Measurements from ENCODE around the gene SLC45A2. TPM values are rescaled to one million over a fixed set of nuclear protein-coding genes. Genes with fewer than 3 reads are reported as not detected.

SLC45A2 gene
- total RNA-seq, 4 donors from 2014 or later: 0.58 TPM; not detected in 3

- Histone ChIP-seq H3K27ac (peak within 1 kb of the TSS; percentile 89 to 91), H3K36me3 (no peaks in the 10 kb centered on the region), H3K4me3 (peak within 1 kb of the TSS; percentile 53 to 67), H3K27me3 (no peaks in the 10 kb centered on the region), H3K9me3 (no peaks in the 10 kb centered on the region), H3K4me1 (peaks cover 0 to 8% of the 10 kb centered on the region in 2 donors)
- TF ChIP-seq CTCF (IDR thresholded peaks at IDR 0.05): peak in 2 of 4 experiments; percentile 10 to 28
- TF ChIP-seq POLR2A (IDR thresholded peaks at IDR 0.05): peak; percentile 77 to 94
- peak; percentile 93 to 94 for DNase-seq
- intact Hi-C loops (cut with DNase I; ENCODE audit: low total_unique reads): no loop called here
These were observed 23.4 kb upstream of the SLC45A2 start, which contains the start of gene AMACR for GRCh38 chr5:34007621-34008600. TSS of gene AMACR (minus strand) at chr5:34008050. CDS start at chr5:34008019, 31 bp downstream.

GRCh38 chr5:34007201-34007620 lies 22.7 kb upstream of the SLC45A2 start:
- Histone ChIP-seq H3K4me1 (peaks cover 0 to 8% of the 10 kb centered on the region in 2 donors), H3K27me3 (no peaks in the 10 kb centered on the region), H3K36me3 (no peaks in the 10 kb centered on the region), H3K27ac (peak overlapping the region; percentile 89 to 91), H3K9me3 (no peaks in the 10 kb centered on the region), H3K4me3 (peak overlapping the region; percentile 53 to 67)
- intact Hi-C loops (cut with DNase I; ENCODE audit: low total_unique reads): no loop called here
- no peak for DNase-seq
- TF ChIP-seq POLR2A (IDR thresholded peaks at IDR 0.05): no peak
- TF ChIP-seq CTCF (IDR thresholded peaks at IDR 0.05): no peak

- intact Hi-C loops (cut with DNase I; ENCODE audit: low total_unique reads): no loop called here
These were observed 21.2 kb upstream of the SLC45A2 start for GRCh38 chr5:34005681-34006080.

GRCh38 chr5:34005211-34005610 lies 20.7 kb upstream of the SLC45A2 start:
- no peak overlapping the region for H3K4me3 ChIP-seq
- H3K27ac ChIP-seq: no peak overlapping the region
- peaks cover 0 to 8% of the 10 kb centered on the region in 2 donors for H3K4me1 ChIP-seq
- H3K36me3 ChIP-seq: no peaks in the 10 kb centered on the region
- TF ChIP-seq CTCF (IDR thresholded peaks at IDR 0.05) (no peak), POLR2A (IDR thresholded peaks at IDR 0.05) (no peak)
- no peaks in the 10 kb centered on the region for H3K9me3 ChIP-seq
- intact Hi-C loops (cut with DNase I; ENCODE audit: low total_unique reads): no loop called here
- DNase-seq: no peak
- H3K27me3 ChIP-seq: no peaks in the 10 kb centered on the region

More at GRCh38 chr5:34005681-34006080, 21.2 kb upstream of the SLC45A2 start:
- no peaks in the 10 kb centered on the region for H3K9me3 ChIP-seq
- H3K27me3 ChIP-seq: no peaks in the 10 kb centered on the region
- H3K27ac ChIP-seq: no peak overlapping the region
- DNase-seq: no peak
- no peak overlapping the region for H3K4me3 ChIP-seq
- TF ChIP-seq POLR2A (IDR thresholded peaks at IDR 0.05): no peak
- no peak for TF ChIP-seq CTCF (IDR thresholded peaks at IDR 0.05)
- H3K36me3 ChIP-seq: no peaks in the 10 kb centered on the region
- peaks cover 0 to 8% of the 10 kb centered on the region in 2 donors for H3K4me1 ChIP-seq

GRCh38 chr5:34003941-34004340 lies 19.4 kb upstream of the SLC45A2 start:
- H3K27ac ChIP-seq: no peak overlapping the region
- no peaks in the 10 kb centered on the region for H3K27me3 ChIP-seq
- peaks cover 0 to 8% of the 10 kb centered on the region in 2 donors for H3K4me1 ChIP-seq
- H3K4me3 ChIP-seq: no peak overlapping the region
- H3K36me3 ChIP-seq: no peaks in the 10 kb centered on the region
- no peak for TF ChIP-seq CTCF (IDR thresholded peaks at IDR 0.05)
- TF ChIP-seq POLR2A (IDR thresholded peaks at IDR 0.05): no peak
- intact Hi-C loops (cut with DNase I; ENCODE audit: low total_unique reads): no loop called here
- DNase-seq: no peak
- H3K9me3 ChIP-seq: no peaks in the 10 kb centered on the region
